Stimulated activated CD8-positive, alpha-beta memory T cell treated with anti-CD3 and anti-CD28 coated beads, Interleukin-7, amount 100 ng/mL, for 4 hours (primary cell): ENCODE measurements around the gene ANXA2.
A peak's percentile ranks its signal among the peaks of the same experiment; 100 is the strongest.
"Not testable (repeated sequence)": the region's sequence is repeated elsewhere in the genome, so short reads cannot be mapped to it uniquely, and the experiment has no call there.

Experiments
- DNase-seq, 2 donors: peaks; one replicate each; pipeline ENCODE4 v3.0.0-alpha.2; 2020; ENCODE audit warnings: low read depth in 2 of 2

ANXA2 gene

GRCh38 chr15:60397772-60398445 lies at the start of gene ANXA2:
ANXA2 (minus strand) TSS chr15:60397986; CDS start chr15:60386075, 11,911 bp downstream.
- DNase-seq: peak; percentile 76 to 84

GRCh38 chr15:60444289-60444912 lies 46.6 kb upstream of the ANXA2 start:
- DNase-seq: no peak

GRCh38 chr15:60442763-60443162 lies 45.0 kb upstream of the ANXA2 start:
- no peak for DNase-seq

GRCh38 chr15:60442031-60442650 lies 44.4 kb upstream of the ANXA2 start:
- no peak for DNase-seq

GRCh38 chr15:60441331-60441730 lies 43.5 kb upstream of the ANXA2 start:
- no peak for DNase-seq

GRCh38 chr15:60438646-60439045 lies 40.9 kb upstream of the ANXA2 start:
- DNase-seq: no peak

GRCh38 chr15:60428935-60429334 lies 31.1 kb upstream of the ANXA2 start:
- DNase-seq: no peak

- no peak for DNase-seq
These were observed 29.2 kb upstream of the ANXA2 start for GRCh38 chr15:60426870-60427508.

GRCh38 chr15:60425461-60425860 lies 27.7 kb upstream of the ANXA2 start:
- no peak for DNase-seq

GRCh38 chr15:60424006-60424405 lies 26.2 kb upstream of the ANXA2 start:
- no peak for DNase-seq

GRCh38 chr15:60423537-60423936 lies 25.8 kb upstream of the ANXA2 start:
- no peak for DNase-seq

- no peak for DNase-seq
These were observed 23.8 kb upstream of the ANXA2 start for GRCh38 chr15:60421544-60421943.

GRCh38 chr15:60420203-60420716 lies 22.5 kb upstream of the ANXA2 start:
- DNase-seq: no peak

GRCh38 chr15:60419753-60420152 lies 22.0 kb upstream of the ANXA2 start:
- DNase-seq: no peak

GRCh38 chr15:60418096-60418495 lies 20.3 kb upstream of the ANXA2 start:
- no peak for DNase-seq

GRCh38 chr15:60417112-60417511 lies 19.3 kb upstream of the ANXA2 start:
- DNase-seq: no peak

GRCh38 chr15:60416484-60416883 lies 18.7 kb upstream of the ANXA2 start:
- DNase-seq: no peak

- no peak for DNase-seq
These were observed 16.4 kb upstream of the ANXA2 start for GRCh38 chr15:60414016-60414682.

- DNase-seq: no peak
These were observed 15.5 kb upstream of the ANXA2 start for GRCh38 chr15:60413231-60413824.

- DNase-seq: not testable (repeated sequence)
These were observed 15.0 kb upstream of the ANXA2 start for GRCh38 chr15:60412807-60413206.

- no peak for DNase-seq
These were observed 14.1 kb upstream of the ANXA2 start for GRCh38 chr15:60411774-60412425.
